Fibroblast of lung (primary cell): ENCODE results near the gene OR52H1. TPM values are rescaled to one million over a fixed set of nuclear protein-coding genes. Genes with fewer than 3 reads are reported as not detected.

ENCODE experiments used
- DNase-seq, 2 donors: peaks; one replicate each; pipeline versions ENCODE4 v3.0.0 to v3.0.0-alpha.2; 2010; ENCODE audit warnings: low read depth in 2 of 2
- H2AFZ ChIP-seq: 2 replicates; pipeline ENCODE4 v1.5.1; 2012; ENCODE audit warnings: low read length, control low read depth, inconsistent platforms
- H3K27ac ChIP-seq: 2 replicates; pipeline ENCODE4 v1.5.1; 2011; ENCODE audit warnings: low read length, control low read depth; ENCODE audit not compliant: insufficient read depth
- H3K27me3 ChIP-seq: 2 replicates; pipeline ENCODE4 v1.5.1; 2011; ENCODE audit warnings: mild to moderate bottlenecking, low read length; ENCODE audit not compliant: control insufficient read depth, insufficient read depth
- H3K36me3 ChIP-seq: 2 replicates; pipeline ENCODE4 v1.5.1; 2011; ENCODE audit warnings: low read length; ENCODE audit not compliant: control insufficient read depth, insufficient read depth
- H3K4me1 ChIP-seq: 2 replicates; pipeline ENCODE4 v1.5.1; 2011; ENCODE audit warnings: low read length; ENCODE audit not compliant: control insufficient read depth, insufficient read depth; ENCODE audit errors: extremely low read depth
- H3K4me2 ChIP-seq: 2 replicates; pipeline ENCODE4 v1.5.1; 2011; ENCODE audit warnings: low read length, control low read depth; ENCODE audit not compliant: insufficient read depth; ENCODE audit errors: extremely low read depth
- H3K4me3 ChIP-seq, 4 experiments: fragments of 200-600 bp in 1 of 4; sonication (generic) in 1 of 4; replicated peaks in 1 of 4; 2 replicates each; pipeline ENCODE4 v1.5.1; 2011 to 2016; ENCODE audit warnings: low read length in 4 of 4, low read depth in 3 of 4, mild to moderate bottlenecking in 3 of 4, control low read depth in 2 of 4, inconsistent platforms in 1 of 4, mixed read lengths in 1 of 4; ENCODE audit not compliant: insufficient read depth in 1 of 4; ENCODE audit errors: control extremely low read depth in 1 of 4
- H3K79me2 ChIP-seq: 2 replicates; pipeline ENCODE4 v1.5.1; 2012; ENCODE audit warnings: mild to moderate bottlenecking, low read length, inconsistent platforms; ENCODE audit not compliant: control insufficient read depth, insufficient read depth
- H3K9ac ChIP-seq: 2 replicates; pipeline ENCODE4 v1.5.1; 2011; ENCODE audit warnings: mild to moderate bottlenecking, low read length, control low read depth; ENCODE audit not compliant: insufficient read depth
- H3K9me3 ChIP-seq: 2 replicates; pipeline ENCODE4 v1.5.1; 2012; ENCODE audit warnings: low read depth, low read length; ENCODE audit not compliant: control insufficient read depth, insufficient read depth
- H4K20me1 ChIP-seq: 2 replicates; pipeline ENCODE4 v1.5.1; 2011; ENCODE audit warnings: low read length; ENCODE audit not compliant: control insufficient read depth, insufficient read depth; ENCODE audit errors: extremely low read depth
- CTCF ChIP-seq, 2 donors: IDR thresholded peaks in 1 of 2; conservative IDR thresholded peaks in 1 of 2; 1 replicate in 1 of 2; 2 replicates in 1 of 2; pipeline ENCODE4 v1.5.1; 2011 to 2012; ENCODE audit warnings: low read length in 2 of 2, control low read depth in 1 of 2, inconsistent platforms in 1 of 2, low read depth in 1 of 2, mild to moderate bottlenecking in 1 of 2
- EZH2 ChIP-seq: IDR thresholded peaks from 2 replicates; pipeline ENCODE4 v1.5.1; 2012; ENCODE audit warnings: low read length, control low read depth, mild to moderate bottlenecking; ENCODE audit errors: missing control alignments
- polyA plus RNA-seq, 2 donors: library from polyadenylated mRNA; depleted of rRNA in 1 of 2; stranded (reverse) in 1 of 2; unstranded in 1 of 2; fragments of >200 nt; gene quantifications; 2 replicates each; pipeline ENCODE4 v1.2.1, GENCODE V29; 2011 to 2012; ENCODE audit warnings: missing spikeins in 1 of 2
- total RNA-seq: library from RNA; depleted of rRNA; stranded (reverse); fragments of >200 nt; gene quantifications from 2 replicates; pipeline ENCODE4 v1.2.1, GENCODE V29; 2014

The OR52H1 gene
- total and polyA plus RNA-seq, 2 donors (not counting 1 experiment from before 2014, with no cell fraction given): 0.50 TPM; not detected in 1

DNA sequence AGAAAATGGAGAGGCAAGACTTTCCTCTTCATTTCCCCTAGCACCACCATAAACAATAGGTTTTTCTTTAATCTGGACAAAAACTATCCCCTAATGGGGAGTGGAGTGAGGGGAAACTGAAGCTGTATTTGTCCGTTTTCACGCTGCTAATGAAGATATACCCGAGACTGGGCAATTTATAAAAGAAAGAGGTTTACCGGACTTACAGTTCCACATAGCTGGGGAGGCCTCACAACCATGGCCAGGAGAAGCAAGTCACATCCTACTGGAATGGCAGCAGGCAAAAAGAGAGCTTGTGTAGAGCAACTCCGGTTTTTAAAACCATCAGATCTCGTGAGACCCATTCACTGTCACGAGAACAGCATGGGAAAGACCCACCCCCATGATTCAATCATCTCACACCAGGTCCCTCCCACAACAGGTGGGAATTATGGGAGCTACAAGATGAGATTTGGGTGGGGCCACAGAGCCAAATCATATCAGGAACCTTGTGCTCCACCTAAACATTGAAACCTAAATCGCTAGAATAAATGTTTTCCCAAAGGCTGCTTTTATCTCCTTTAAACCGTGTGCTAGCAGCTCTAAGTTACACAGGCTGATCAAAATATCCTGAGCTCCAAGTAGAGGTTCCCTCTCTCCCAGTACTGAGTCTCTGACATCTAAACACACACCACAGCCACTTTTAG, 42.8 kb downstream of the OR52H1 start:
- Histone ChIP-seq H3K4me2 (no peak overlapping the region), H4K20me1 (no peaks in the 10 kb centered on the region), H2AFZ (no peak overlapping the region), H3K4me3 (no peak overlapping the region), H3K4me1 (no peaks in the 10 kb centered on the region), H3K36me3 (no peaks in the 10 kb centered on the region), H3K9me3 (no peaks in the 10 kb centered on the region), H3K9ac (no peak overlapping the region), H3K27me3 (no peaks in the 10 kb centered on the region), H3K27ac (no peak overlapping the region), H3K79me2 (no peaks in the 10 kb centered on the region)
- DNase-seq: no peak
- no peak for TF ChIP-seq CTCF (conservative IDR thresholded peaks at IDR 0.05 in 1 of 2, IDR thresholded peaks at IDR 0.05 in 1 of 2; ENCODE audit: low read depth in 1 of 2, low read length in 2 of 2)
- TF ChIP-seq EZH2: no peak

GRCh38 chr11:5504403-5504921, 43.9 kb downstream of the OR52H1 start:
- no peak overlapping the region for H3K4me3 ChIP-seq
- H3K79me2 ChIP-seq: no peaks in the 10 kb centered on the region
- no peaks in the 10 kb centered on the region for H3K36me3 ChIP-seq
- no peaks in the 10 kb centered on the region for H3K27me3 ChIP-seq
- H3K4me1 ChIP-seq: no peaks in the 10 kb centered on the region
- no peak overlapping the region for H3K9ac ChIP-seq
- no peaks in the 10 kb centered on the region for H4K20me1 ChIP-seq
- no peak overlapping the region for H3K27ac ChIP-seq
- no peak overlapping the region for H2AFZ ChIP-seq
- no peak overlapping the region for H3K4me2 ChIP-seq
- no peak for DNase-seq
- TF ChIP-seq CTCF (conservative IDR thresholded peaks at IDR 0.05 in 1 of 2, IDR thresholded peaks at IDR 0.05 in 1 of 2; ENCODE audit: low read depth in 1 of 2, low read length in 2 of 2): no peak
- no peak for TF ChIP-seq EZH2
- H3K9me3 ChIP-seq: no peaks in the 10 kb centered on the region

DNA sequence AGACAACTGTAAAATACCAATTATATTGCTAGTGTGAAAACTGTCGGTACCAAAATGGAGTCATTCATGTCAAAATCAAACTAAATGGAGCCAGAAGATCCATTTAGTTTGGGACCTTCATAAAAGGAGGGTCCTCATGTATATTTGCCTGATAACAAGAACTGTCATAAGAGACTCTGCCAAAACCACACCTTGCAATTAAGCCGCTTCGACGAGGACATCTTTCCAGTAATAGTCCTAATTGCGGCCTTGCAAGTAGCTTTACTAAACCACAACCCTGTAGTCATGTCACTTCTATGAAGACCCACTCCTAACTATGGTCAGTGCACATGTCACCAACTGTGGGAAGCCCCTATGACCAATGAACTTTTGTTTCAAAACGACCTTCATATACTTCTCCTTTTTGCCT, 47.9 kb downstream of the OR52H1 start:
- Histone ChIP-seq H3K9ac (no peak overlapping the region), H3K27me3 (no peaks in the 10 kb centered on the region), H3K4me1 (no peaks in the 10 kb centered on the region), H2AFZ (no peak overlapping the region), H3K79me2 (no peaks in the 10 kb centered on the region), H3K9me3 (no peaks in the 10 kb centered on the region), H3K27ac (no peak overlapping the region), H4K20me1 (no peaks in the 10 kb centered on the region), H3K4me2 (no peak overlapping the region), H3K4me3 (no peak overlapping the region), H3K36me3 (no peaks in the 10 kb centered on the region)
- no peak for DNase-seq
- TF ChIP-seq EZH2: no peak
- TF ChIP-seq CTCF (conservative IDR thresholded peaks at IDR 0.05 in 1 of 2, IDR thresholded peaks at IDR 0.05 in 1 of 2; ENCODE audit: low read depth in 1 of 2, low read length in 2 of 2): no peak
